Measurements from ENCODE around the gene MYH16. TPM values are rescaled to one million over a fixed set of nuclear protein-coding genes. Genes with fewer than 3 reads are reported as not detected.

The MYH16 gene
- total RNA-seq, 1 donor from 2014 or later, result not detected

DNA sequence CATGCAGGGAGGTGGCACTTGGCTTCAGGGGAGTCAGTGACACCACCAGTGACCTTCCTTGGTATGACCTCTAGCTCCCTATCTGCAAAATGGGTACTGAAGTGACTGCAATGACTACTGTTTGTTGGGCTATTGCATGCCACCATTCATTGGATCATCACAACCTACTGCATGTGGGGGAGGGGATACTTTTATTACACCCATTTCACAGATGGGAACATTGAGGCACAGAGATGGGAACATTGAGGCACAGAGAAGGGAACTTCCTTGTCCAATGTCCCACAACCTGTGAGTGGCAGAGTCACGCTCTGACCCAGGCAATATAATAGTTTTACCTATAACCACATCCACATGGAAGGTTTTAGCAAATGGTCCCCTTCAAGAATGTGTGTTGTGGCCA is 12.2 kb upstream of the MYH16 start:
- TF ChIP-seq, protein P1, sequence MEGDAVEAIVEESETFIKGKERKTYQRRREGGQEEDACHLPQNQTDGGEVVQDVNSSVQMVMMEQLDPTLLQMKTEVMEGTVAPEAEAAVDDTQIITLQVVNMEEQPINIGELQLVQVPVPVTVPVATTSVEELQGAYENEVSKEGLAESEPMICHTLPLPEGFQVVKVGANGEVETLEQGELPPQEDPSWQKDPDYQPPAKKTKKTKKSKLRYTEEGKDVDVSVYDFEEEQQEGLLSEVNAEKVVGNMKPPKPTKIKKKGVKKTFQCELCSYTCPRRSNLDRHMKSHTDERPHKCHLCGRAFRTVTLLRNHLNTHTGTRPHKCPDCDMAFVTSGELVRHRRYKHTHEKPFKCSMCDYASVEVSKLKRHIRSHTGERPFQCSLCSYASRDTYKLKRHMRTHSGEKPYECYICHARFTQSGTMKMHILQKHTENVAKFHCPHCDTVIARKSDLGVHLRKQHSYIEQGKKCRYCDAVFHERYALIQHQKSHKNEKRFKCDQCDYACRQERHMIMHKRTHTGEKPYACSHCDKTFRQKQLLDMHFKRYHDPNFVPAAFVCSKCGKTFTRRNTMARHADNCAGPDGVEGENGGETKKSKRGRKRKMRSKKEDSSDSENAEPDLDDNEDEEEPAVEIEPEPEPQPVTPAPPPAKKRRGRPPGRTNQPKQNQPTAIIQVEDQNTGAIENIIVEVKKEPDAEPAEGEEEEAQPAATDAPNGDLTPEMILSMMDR (IDR thresholded peaks at IDR 0.05; ENCODE audit: borderline replicate concordance), result no peak
- Histone ChIP-seq H3K4me1 (no peaks in the 10 kb centered on the region), H3K27ac (replicated peaks) (no peak overlapping the region), H3K4me3 (no peak overlapping the region), H3K27me3 (ENCODE audit: low read depth) (peaks cover 53% of the 10 kb centered on the region), H3K9me3 (replicated peaks) (no peaks in the 10 kb centered on the region), H3K36me3 (no peaks in the 10 kb centered on the region)
- DNase-seq, result no peak
- intact Hi-C loops (cut with micrococcal nuclease), result no loop called here

DNA sequence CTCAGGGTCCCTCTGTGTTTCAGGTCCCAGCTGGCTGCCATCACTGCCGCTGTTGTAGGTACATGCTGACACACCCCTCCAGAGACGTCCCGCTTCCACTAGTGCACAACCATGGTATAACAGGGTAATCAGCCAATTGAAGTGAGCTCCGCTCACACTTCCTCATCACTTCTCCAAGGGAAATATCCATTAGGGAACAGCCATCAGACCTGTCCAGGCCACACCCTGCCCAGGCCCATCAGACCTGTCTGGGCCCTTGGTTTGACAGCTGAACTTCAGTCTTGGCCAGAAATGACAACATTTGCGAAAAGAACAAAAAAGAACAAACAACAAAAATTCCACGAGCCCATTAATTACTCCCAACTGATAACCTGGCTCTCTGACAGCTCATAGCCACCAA is 11.0 kb upstream of the MYH16 start:
- Histone ChIP-seq H3K4me1 (no peaks in the 10 kb centered on the region), H3K27me3 (ENCODE audit: low read depth) (peaks cover 54% of the 10 kb centered on the region), H3K4me3 (no peak overlapping the region), H3K9me3 (replicated peaks) (peaks cover 5% of the 10 kb centered on the region), H3K36me3 (no peaks in the 10 kb centered on the region), H3K27ac (replicated peaks) (no peak overlapping the region)
- no peak for DNase-seq
- TF ChIP-seq, protein P1 (IDR thresholded peaks at IDR 0.05; ENCODE audit: borderline replicate concordance), result no peak
- intact Hi-C loops (cut with micrococcal nuclease), result no loop called here

DNA sequence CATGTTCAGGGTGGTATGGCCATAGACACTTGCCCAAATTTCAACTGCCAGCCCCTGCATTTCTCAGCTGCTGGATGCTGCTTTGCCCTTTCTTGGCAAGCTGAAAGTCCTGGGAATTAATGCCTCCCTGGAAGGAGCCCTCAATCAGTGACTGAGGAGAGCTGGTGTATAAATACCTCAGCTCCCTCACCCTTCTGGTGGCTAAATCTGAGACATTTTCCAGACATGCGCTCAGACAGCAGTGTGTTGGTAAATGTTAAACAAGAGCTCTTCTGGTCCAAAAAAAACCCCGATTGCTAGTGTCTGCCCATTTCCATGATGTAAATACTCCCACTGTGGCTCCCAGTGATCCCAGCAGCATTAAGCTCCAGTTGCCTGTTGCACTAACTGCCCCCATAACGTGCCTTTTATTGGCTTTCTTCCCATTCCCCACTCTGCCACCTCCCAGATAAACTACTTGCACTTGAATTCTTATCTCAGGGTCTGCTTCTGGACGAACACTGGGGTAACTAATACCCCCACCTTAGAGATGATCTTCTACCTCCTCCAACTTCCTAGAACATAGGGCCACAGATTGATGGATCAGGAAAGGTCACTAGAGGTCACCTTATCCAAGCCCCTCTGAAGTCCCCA is 6.7 kb upstream of the MYH16 start:
- no peaks in the 10 kb centered on the region for H3K36me3 ChIP-seq
- H3K4me3 ChIP-seq, result no peak overlapping the region
- peaks cover 67% of the 10 kb centered on the region for H3K27me3 ChIP-seq (ENCODE audit: low read depth)
- no peak overlapping the region for H3K27ac ChIP-seq (replicated peaks)
- no peak for DNase-seq
- intact Hi-C loops (cut with micrococcal nuclease), result no loop called here
- H3K4me1 ChIP-seq, result no peaks in the 10 kb centered on the region
- TF ChIP-seq, protein P1 (IDR thresholded peaks at IDR 0.05; ENCODE audit: borderline replicate concordance), result no peak
- peaks cover 5% of the 10 kb centered on the region for H3K9me3 ChIP-seq (replicated peaks)

DNA sequence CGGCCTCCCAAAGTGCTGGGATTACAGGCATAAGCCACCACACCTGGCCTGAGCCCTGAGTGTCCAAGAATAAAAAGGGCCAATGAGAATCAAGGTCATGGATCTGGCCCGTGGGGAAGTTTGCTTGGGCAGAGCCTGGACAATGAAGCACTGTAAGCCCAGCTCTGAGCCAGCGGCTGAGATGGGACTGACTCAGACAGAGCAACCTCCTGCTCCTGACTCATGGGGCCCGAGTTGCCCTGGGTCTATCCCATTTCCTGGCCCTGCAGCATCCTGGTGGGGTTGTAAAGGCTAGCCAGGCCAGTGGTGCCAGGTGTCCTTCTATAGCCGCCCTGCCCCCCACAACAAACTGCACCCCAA is 5.2 kb upstream of the MYH16 start:
- TF ChIP-seq, protein P1 (IDR thresholded peaks at IDR 0.05; ENCODE audit: borderline replicate concordance), result no peak
- Histone ChIP-seq H3K9me3 (replicated peaks) (peaks cover 5% of the 10 kb centered on the region), H3K27me3 (ENCODE audit: low read depth) (peaks cover 61% of the 10 kb centered on the region), H3K27ac (replicated peaks) (no peak overlapping the region), H3K4me3 (no peak overlapping the region), H3K4me1 (no peaks in the 10 kb centered on the region), H3K36me3 (no peaks in the 10 kb centered on the region)
- DNase-seq, result no peak
- intact Hi-C loops (cut with micrococcal nuclease), result no loop called here

DNA sequence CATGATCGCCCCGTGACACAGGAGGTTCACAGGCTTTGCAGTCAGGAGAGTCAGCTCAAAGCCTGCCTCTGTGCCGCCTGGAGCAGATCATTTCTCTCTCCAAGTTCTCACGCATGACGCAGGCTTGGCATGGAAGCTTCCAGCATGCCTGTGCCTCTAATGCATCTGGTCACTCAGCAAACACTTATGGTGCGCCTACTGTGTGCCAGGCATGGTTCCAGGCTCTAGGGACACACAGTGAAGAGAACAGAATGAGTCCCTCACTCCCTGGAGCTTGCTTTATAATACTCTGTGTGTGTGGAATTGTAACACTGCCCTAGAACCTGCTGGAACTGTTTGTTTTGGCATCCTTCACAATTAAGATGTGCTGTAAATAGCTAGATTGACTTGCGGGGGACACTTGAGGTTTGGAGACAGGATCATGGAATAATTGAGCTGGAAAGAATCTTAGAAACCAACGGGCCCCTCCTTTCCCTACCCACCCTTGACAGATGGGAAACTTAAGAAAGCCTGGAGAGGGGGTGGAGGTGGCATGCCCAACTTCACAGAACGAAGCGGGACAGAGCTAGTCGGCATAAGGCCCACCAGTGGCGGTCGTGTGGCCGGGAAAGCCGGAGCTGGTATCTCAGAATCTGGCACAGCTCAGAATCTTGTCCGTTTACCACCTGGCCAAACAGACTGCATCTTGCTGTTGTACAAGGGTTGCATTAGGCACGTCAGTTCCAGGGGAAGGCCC is 4.6 kb upstream of the MYH16 start:
- TF ChIP-seq, protein P1 (IDR thresholded peaks at IDR 0.05; ENCODE audit: borderline replicate concordance), result no peak
- intact Hi-C loops (cut with micrococcal nuclease), result no loop called here
- Histone ChIP-seq H3K27me3 (ENCODE audit: low read depth) (peaks cover 56% of the 10 kb centered on the region), H3K36me3 (no peaks in the 10 kb centered on the region), H3K4me3 (no peak overlapping the region), H3K9me3 (replicated peaks) (peaks cover 5% of the 10 kb centered on the region), H3K27ac (replicated peaks) (no peak overlapping the region), H3K4me1 (no peaks in the 10 kb centered on the region)
- no peak for DNase-seq
